OCI-LY3 (cell line): ENCODE measurements around the gene NR4A2.

ENCODE experiments used
- CTCF ChIP-seq: fragments of 200-600, 300-600 bp; sonication (generic); IDR thresholded peaks from 2 replicates; pipeline ENCODE4 v1.5.1; 2014; ENCODE audit warnings: antibody characterized with exemption, low read length, low read depth
- EZH2phosphoT487 ChIP-seq: fragments of 200-600 bp; shearing (Covaris generic); IDR thresholded peaks from 2 replicates; pipeline ENCODE4 v1.6.1; 2018; ENCODE audit warnings: antibody characterized with exemption, mixed run types, low read depth

- TF ChIP-seq CTCF, result no peak
- no peak for TF ChIP-seq EZH2phosphoT487
These were observed 30.6 kb upstream of the NR4A2 start for GRCh38 chr2:156363141-156363540.
